HepG2 (cell line): Measurements from ENCODE around the gene TSC1. TPM values are rescaled to one million over a fixed set of nuclear protein-coding genes. Genes with fewer than 3 reads are reported as not detected.
A peak's percentile ranks its signal among the peaks of the same experiment; 100 is the strongest.

Experiments
- ELF4 ChIP-seq: sonication (generic); formaldehyde crosslinking; IDR thresholded peaks from 2 replicates; pipeline ENCODE4 v1.5.0; 2020; ENCODE audit warnings: missing genetic modification reagents, mild to moderate bottlenecking, moderate library complexity, borderline replicate concordance
- IKZF4 ChIP-seq: sonication (generic); formaldehyde crosslinking; IDR thresholded peaks from 2 replicates; pipeline ENCODE4 v1.5.1; 2020; ENCODE audit warnings: borderline replicate concordance, mild to moderate bottlenecking, low read depth, missing genetic modification reagents; ENCODE audit errors: not compliant biosample characterization
- KDM2A ChIP-seq: sonication (generic); formaldehyde crosslinking; IDR thresholded peaks from 2 replicates; pipeline ENCODE4 v1.4.0; 2020; ENCODE audit warnings: low read depth, missing genetic modification reagents, borderline replicate concordance
- KLF11 ChIP-seq: IDR thresholded peaks from 2 replicates; pipeline ENCODE4 v1.6.1; 2016; ENCODE audit warnings: missing compliant biosample characterization
- KLF13 ChIP-seq: sonication (generic); formaldehyde crosslinking; IDR thresholded peaks from 2 replicates; pipeline ENCODE4 v1.4.0; 2020; ENCODE audit warnings: mild to moderate bottlenecking, missing genetic modification reagents
- MTF1 ChIP-seq: sonication (generic); formaldehyde crosslinking; IDR thresholded peaks from 2 replicates; pipeline ENCODE4 v1.5.0; 2020; ENCODE audit warnings: missing genetic modification reagents
- RAD51 ChIP-seq: fragments of 450-650 bp; IDR thresholded peaks from 2 replicates; pipeline ENCODE4 v1.6.1; 2016; ENCODE audit warnings: borderline replicate concordance
- RNF2 ChIP-seq: fragments of 450-650 bp; conservative IDR thresholded peaks from 2 replicates; pipeline ENCODE4 v1.6.1; 2016; ENCODE audit warnings: low read depth
- SIN3A ChIP-seq: IDR thresholded peaks from 2 replicates; pipeline ENCODE4 v1.6.1; 2011; ENCODE audit warnings: low read depth, mild to moderate bottlenecking, control low read depth, low read length, borderline replicate concordance
- SRSF1 ChIP-seq: fragments of 200-400 bp; formaldehyde crosslinking; optimal IDR thresholded peaks from 2 replicates; pipeline ENCODE3; 2017; ENCODE audit warnings: mild to moderate bottlenecking, low read depth, low read length, moderate library complexity
- SRY ChIP-seq: sonication (generic); formaldehyde crosslinking; IDR thresholded peaks from 2 replicates; pipeline ENCODE4 v1.8.0; 2022; ENCODE audit warnings: mild to moderate bottlenecking, missing genetic modification reagents
- TEAD2 ChIP-seq: sonication (generic); formaldehyde crosslinking; IDR thresholded peaks from 2 replicates; pipeline ENCODE4 v1.9.0; 2021; ENCODE audit warnings: missing genetic modification reagents
- ZFP1 ChIP-seq: IDR thresholded peaks from 2 replicates; pipeline ENCODE4 v1.6.1; 2016
- ZNF24 ChIP-seq: fragments of 450-650 bp; IDR thresholded peaks from 2 replicates; pipeline ENCODE4 v1.6.1; 2017; ENCODE audit warnings: antibody characterized with exemption, mild to moderate bottlenecking
- ZNF567 ChIP-seq: sonication (generic); formaldehyde crosslinking; IDR thresholded peaks from 2 replicates; pipeline ENCODE4 v1.8.1; 2023; ENCODE audit warnings: mild to moderate bottlenecking, missing genetic modification reagents, borderline replicate concordance
- ZNF883 ChIP-seq: sonication (generic); formaldehyde crosslinking; IDR thresholded peaks from 2 replicates; pipeline ENCODE4 v1.5.1; 2020; ENCODE audit warnings: mild to moderate bottlenecking, missing genetic modification reagents; ENCODE audit errors: not compliant biosample characterization
- polyA plus RNA-seq, 8 experiments: library from polyadenylated mRNA; depleted of rRNA in 3 of 8; stranded (reverse) in 7 of 8; unstranded in 1 of 8; fragments of >200 nt; fragmentation: Illumina TruSeq in 4 of 8; extraction: Trizol in 4 of 8; gene quantifications; 2 replicates each; pipeline versions ENCODE4 v1.2.1 to v1.2.3, GENCODE V29; 2011 to 2016; ENCODE audit warnings: low read depth in 4 of 8, missing spikeins in 1 of 8, mixed read lengths in 1 of 8; ENCODE audit not compliant: insufficient read depth in 1 of 8
- total RNA-seq, 5 experiments: library from RNA; depleted of rRNA; stranded (reverse); fragments of >200 nt; fragmentation: Illumina TruSeq; extraction: Trizol; gene quantifications; 2 replicates each; pipeline ENCODE4 v1.2.3, GENCODE V29; 2016; ENCODE audit warnings: low read depth in 1 of 5
- TF ChIP-seq, protein P1 (sequence below): IDR thresholded peaks from 2 replicates; pipeline ENCODE4 v1.6.1; 2016; ENCODE audit warnings: missing biosample characterization, missing genetic modification reagents, low read depth
- TF ChIP-seq, protein P2 (sequence below): sonication (generic); formaldehyde crosslinking; IDR thresholded peaks from 2 replicates; pipeline ENCODE4 v1.4.0; 2020; ENCODE audit warnings: missing genetic modification reagents
- TF ChIP-seq, protein P3 (sequence below): sonication (generic); formaldehyde crosslinking; IDR thresholded peaks from 2 replicates; pipeline ENCODE4 v1.4.0; 2020; ENCODE audit warnings: mild to moderate bottlenecking, missing genetic modification reagents
- TF ChIP-seq, protein P4 (sequence below): sonication (generic); formaldehyde crosslinking; IDR thresholded peaks from 2 replicates; pipeline ENCODE4 v1.5.0; 2020; ENCODE audit warnings: missing genetic modification reagents, mild to moderate bottlenecking, borderline replicate concordance

Gene TSC1
- total and polyA plus RNA-seq, 2 of the 13 experiments (the other 11 are each of a cell fraction or from before 2014, with no cell fraction given), result 31.6 to 66.1 TPM

DNA sequence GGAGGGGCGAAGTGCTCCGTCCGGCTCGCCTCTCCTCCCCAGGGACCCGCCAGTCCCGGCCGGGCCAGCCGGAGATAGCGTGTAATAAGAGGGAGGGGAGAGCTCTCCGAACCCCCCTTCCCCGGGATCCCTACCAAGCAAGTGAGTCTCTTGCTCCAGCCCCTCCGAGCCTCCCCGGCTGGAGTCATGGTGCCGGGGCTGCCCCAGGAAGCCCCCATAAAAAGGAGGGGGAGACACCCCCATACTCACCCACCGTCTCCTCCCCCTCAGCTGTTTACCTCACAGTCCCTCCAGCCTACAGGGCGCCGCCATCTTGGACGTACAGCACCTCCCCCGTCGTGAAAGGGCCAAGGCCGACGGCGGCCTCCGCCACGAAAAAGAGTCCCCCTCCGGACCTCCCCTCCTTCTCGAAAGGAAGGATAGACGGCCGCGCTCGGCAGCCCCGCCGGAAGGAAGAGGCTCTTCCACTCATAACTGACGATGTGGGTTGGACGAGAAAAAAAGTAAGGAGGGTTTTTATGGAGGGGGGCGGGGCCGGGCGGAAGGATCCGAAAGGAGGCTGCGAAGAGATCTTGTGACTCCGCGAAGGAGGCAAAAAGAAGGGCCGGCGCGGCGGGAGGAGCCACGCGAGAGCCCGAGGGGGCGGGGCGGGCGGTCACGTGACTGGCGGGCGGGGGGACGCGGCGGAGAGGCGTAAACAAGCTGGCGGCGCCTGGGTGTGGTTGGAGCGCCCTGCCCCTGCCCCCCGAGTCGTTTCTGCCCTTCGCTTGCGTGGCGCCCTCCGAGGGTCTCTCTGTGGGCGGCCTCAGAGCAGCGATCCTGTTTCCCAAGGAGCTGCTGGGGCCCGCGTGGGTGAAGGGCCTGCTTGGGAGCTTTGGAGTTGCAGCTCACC lies at the start of gene TSC1 (continued):
- TF ChIP-seq, protein P1, sequence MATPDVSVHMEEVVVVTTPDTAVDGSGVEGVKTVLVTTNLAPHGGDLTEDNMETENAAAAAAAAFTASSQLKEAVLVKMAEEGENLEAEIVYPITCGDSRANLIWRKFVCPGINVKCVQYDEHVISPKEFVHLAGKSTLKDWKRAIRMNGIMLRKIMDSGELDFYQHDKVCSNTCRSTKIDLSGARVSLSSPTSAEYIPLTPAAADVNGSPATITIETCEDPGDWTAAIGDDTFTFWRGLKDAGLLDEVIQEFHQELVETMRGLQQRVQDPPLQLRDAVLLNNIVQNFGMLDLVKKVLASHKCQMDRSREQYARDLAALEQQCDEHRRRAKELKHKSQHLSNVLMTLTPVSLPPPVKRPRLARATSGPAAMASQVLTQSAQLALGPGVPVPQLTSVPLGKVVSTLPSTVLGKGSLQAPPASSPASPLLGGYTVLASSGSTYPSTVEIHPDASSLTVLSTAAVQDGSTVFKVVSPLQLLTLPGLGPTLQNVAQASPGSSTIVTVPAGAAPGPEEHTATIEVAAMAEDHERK (CRISPR knock-in tag), result peak; percentile 57; the same call in 1 of the 2 replicates
- no peak for TF ChIP-seq KLF11 (CRISPR knock-in tag)
- peak; percentile 39 for TF ChIP-seq SRSF1
- TF ChIP-seq MTF1, result no peak
- peak; percentile 23 for TF ChIP-seq IKZF4 (CRISPR knock-in tag)
- TF ChIP-seq SRY (CRISPR knock-in tag), result peak; percentile 93
- TF ChIP-seq TEAD2 (CRISPR knock-in tag), result no peak
- TF ChIP-seq KDM2A, result peak; percentile 91
- TF ChIP-seq KLF13 (CRISPR knock-in tag), result peak; percentile 91
- peak; percentile 88 for TF ChIP-seq RAD51
- no peak for TF ChIP-seq ZNF567 (CRISPR knock-in tag)
- peak; percentile 52; the same call in 1 of the 2 replicates for TF ChIP-seq ZFP1 (CRISPR knock-in tag)
- TF ChIP-seq, protein P2, sequence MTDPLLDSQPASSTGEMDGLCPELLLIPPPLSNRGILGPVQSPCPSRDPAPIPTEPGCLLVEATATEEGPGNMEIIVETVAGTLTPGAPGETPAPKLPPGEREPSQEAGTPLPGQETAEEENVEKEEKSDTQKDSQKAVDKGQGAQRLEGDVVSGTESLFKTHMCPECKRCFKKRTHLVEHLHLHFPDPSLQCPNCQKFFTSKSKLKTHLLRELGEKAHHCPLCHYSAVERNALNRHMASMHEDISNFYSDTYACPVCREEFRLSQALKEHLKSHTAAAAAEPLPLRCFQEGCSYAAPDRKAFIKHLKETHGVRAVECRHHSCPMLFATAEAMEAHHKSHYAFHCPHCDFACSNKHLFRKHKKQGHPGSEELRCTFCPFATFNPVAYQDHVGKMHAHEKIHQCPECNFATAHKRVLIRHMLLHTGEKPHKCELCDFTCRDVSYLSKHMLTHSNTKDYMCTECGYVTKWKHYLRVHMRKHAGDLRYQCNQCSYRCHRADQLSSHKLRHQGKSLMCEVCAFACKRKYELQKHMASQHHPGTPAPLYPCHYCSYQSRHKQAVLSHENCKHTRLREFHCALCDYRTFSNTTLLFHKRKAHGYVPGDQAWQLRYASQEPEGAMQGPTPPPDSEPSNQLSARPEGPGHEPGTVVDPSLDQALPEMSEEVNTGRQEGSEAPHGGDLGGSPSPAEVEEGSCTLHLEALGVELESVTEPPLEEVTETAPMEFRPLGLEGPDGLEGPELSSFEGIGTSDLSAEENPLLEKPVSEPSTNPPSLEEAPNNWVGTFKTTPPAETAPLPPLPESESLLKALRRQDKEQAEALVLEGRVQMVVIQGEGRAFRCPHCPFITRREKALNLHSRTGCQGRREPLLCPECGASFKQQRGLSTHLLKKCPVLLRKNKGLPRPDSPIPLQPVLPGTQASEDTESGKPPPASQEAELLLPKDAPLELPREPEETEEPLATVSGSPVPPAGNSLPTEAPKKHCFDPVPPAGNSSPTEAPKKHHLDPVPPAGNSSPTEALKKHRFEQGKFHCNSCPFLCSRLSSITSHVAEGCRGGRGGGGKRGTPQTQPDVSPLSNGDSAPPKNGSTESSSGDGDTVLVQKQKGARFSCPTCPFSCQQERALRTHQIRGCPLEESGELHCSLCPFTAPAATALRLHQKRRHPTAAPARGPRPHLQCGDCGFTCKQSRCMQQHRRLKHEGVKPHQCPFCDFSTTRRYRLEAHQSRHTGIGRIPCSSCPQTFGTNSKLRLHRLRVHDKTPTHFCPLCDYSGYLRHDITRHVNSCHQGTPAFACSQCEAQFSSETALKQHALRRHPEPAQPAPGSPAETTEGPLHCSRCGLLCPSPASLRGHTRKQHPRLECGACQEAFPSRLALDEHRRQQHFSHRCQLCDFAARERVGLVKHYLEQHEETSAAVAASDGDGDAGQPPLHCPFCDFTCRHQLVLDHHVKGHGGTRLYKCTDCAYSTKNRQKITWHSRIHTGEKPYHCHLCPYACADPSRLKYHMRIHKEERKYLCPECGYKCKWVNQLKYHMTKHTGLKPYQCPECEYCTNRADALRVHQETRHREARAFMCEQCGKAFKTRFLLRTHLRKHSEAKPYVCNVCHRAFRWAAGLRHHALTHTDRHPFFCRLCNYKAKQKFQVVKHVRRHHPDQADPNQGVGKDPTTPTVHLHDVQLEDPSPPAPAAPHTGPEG, result 0 out of 2 replicates have a peak, but pooled peaks have one; percentile 31
- TF ChIP-seq, protein P3, sequence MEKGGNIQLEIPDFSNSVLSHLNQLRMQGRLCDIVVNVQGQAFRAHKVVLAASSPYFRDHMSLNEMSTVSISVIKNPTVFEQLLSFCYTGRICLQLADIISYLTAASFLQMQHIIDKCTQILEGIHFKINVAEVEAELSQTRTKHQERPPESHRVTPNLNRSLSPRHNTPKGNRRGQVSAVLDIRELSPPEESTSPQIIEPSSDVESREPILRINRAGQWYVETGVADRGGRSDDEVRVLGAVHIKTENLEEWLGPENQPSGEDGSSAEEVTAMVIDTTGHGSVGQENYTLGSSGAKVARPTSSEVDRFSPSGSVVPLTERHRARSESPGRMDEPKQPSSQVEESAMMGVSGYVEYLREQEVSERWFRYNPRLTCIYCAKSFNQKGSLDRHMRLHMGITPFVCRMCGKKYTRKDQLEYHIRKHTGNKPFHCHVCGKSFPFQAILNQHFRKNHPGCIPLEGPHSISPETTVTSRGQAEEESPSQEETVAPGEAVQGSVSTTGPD (CRISPR knock-in tag), result no peak
- TF ChIP-seq ZNF883 (CRISPR knock-in tag), result peak; percentile 79
- no peak for TF ChIP-seq RNF2
- TF ChIP-seq SIN3A, result peak; percentile 70; the same call in 1 of the 2 replicates
- TF ChIP-seq ZNF24, result 0 out of 2 replicates have a peak, but pooled peaks have one; percentile 59
- no peak for TF ChIP-seq ELF4 (CRISPR knock-in tag)
- TF ChIP-seq, protein P4, sequence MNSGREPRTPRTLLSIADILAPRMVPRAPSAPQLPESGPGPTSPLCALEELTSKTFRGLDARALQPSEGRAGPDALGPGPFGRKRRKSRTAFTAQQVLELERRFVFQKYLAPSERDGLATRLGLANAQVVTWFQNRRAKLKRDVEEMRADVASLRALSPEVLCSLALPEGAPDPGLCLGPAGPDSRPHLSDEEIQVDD, result no peak; the same call in 1 of the 2 replicates
